Measurements from ENCODE around the gene EGF.

Gene EGF

GRCh38 chr4:109993116-109993515 lies 80.4 kb downstream of the EGF start:
- no peaks in the 10 kb centered on the region for H3K4me1 Mint-ChIP-seq
- H3K9me3 Mint-ChIP-seq: no peaks in the 10 kb centered on the region
- peaks cover 8% of the 10 kb centered on the region for H3K27me3 Mint-ChIP-seq
- no peak overlapping the region for H3K4me3 Mint-ChIP-seq
- H3K36me3 Mint-ChIP-seq: no peaks in the 10 kb centered on the region
- no peak overlapping the region for H3K27ac Mint-ChIP-seq

- Mint-ChIP-seq H3K27me3 (peaks cover 7% of the 10 kb centered on the region), H3K36me3 (no peaks in the 10 kb centered on the region), H3K4me1 (no peaks in the 10 kb centered on the region), H3K27ac (no peak overlapping the region), H3K4me3 (no peak overlapping the region), H3K9me3 (no peaks in the 10 kb centered on the region)
Measured at GRCh38 chr4:109994415-109994827, 81.7 kb downstream of the EGF start.

- no peak overlapping the region for H3K4me3 Mint-ChIP-seq
- H3K27ac Mint-ChIP-seq: no peak overlapping the region
- H3K36me3 Mint-ChIP-seq: no peaks in the 10 kb centered on the region
- no peaks in the 10 kb centered on the region for H3K4me1 Mint-ChIP-seq
- peaks cover 7% of the 10 kb centered on the region for H3K27me3 Mint-ChIP-seq
- H3K9me3 Mint-ChIP-seq: no peaks in the 10 kb centered on the region
Measured at GRCh38 chr4:109996526-109996925, 83.8 kb downstream of the EGF start.

- Mint-ChIP-seq H3K27ac (no peak overlapping the region), H3K27me3 (peaks cover 3% of the 10 kb centered on the region), H3K4me3 (no peak overlapping the region)
Measured at GRCh38 chr4:109998867-109999584, 86.3 kb downstream of the EGF start.

GRCh38 chr4:109999585-109999912 lies 86.9 kb downstream of the EGF start:
- H3K4me1 Mint-ChIP-seq: no peaks in the 10 kb centered on the region
- H3K36me3 Mint-ChIP-seq: no peaks in the 10 kb centered on the region
- H3K27me3 Mint-ChIP-seq: peaks cover 3% of the 10 kb centered on the region
- H3K4me3 Mint-ChIP-seq: no peak overlapping the region
- no peaks in the 10 kb centered on the region for H3K9me3 Mint-ChIP-seq
- no peak overlapping the region for H3K27ac Mint-ChIP-seq

More at GRCh38 chr4:109998867-109999584, 86.3 kb downstream of the EGF start:
- no peaks in the 10 kb centered on the region for H3K9me3 Mint-ChIP-seq
- no peaks in the 10 kb centered on the region for H3K4me1 Mint-ChIP-seq
- H3K36me3 Mint-ChIP-seq: no peaks in the 10 kb centered on the region

GRCh38 chr4:110002326-110002725 lies 89.6 kb downstream of the EGF start:
- Mint-ChIP-seq H3K4me3 (no peak overlapping the region), H3K27ac (no peak overlapping the region), H3K36me3 (no peaks in the 10 kb centered on the region), H3K27me3 (no peaks in the 10 kb centered on the region), H3K4me1 (peaks cover 4% of the 10 kb centered on the region), H3K9me3 (no peaks in the 10 kb centered on the region)

GRCh38 chr4:110003401-110004187 lies 90.9 kb downstream of the EGF start:
- Mint-ChIP-seq H3K9me3 (no peaks in the 10 kb centered on the region), H3K27me3 (no peaks in the 10 kb centered on the region), H3K4me3 (no peak overlapping the region), H3K27ac (no peak overlapping the region), H3K4me1 (peaks cover 10% of the 10 kb centered on the region), H3K36me3 (no peaks in the 10 kb centered on the region)

- Mint-ChIP-seq H3K36me3 (no peaks in the 10 kb centered on the region), H3K27ac (no peak overlapping the region), H3K9me3 (no peaks in the 10 kb centered on the region), H3K27me3 (no peaks in the 10 kb centered on the region), H3K4me3 (no peak overlapping the region), H3K4me1 (peaks cover 10% of the 10 kb centered on the region)
Measured at GRCh38 chr4:110004556-110004955, 91.9 kb downstream of the EGF start.

GRCh38 chr4:110005461-110006056 lies 92.9 kb downstream of the EGF start:
- Mint-ChIP-seq H3K4me3 (no peak overlapping the region), H3K27ac (no peak overlapping the region), H3K9me3 (no peaks in the 10 kb centered on the region), H3K27me3 (no peaks in the 10 kb centered on the region), H3K4me1 (peaks cover 10% of the 10 kb centered on the region), H3K36me3 (no peaks in the 10 kb centered on the region)

- Mint-ChIP-seq H3K4me3 (no peak overlapping the region), H3K27me3 (no peaks in the 10 kb centered on the region), H3K27ac (no peak overlapping the region), H3K36me3 (no peaks in the 10 kb centered on the region), H3K9me3 (no peaks in the 10 kb centered on the region), H3K4me1 (peaks cover 10% of the 10 kb centered on the region)
Measured at GRCh38 chr4:110007217-110007616, 94.5 kb downstream of the EGF start.

GRCh38 chr4:110008540-110008939 lies 95.9 kb downstream of the EGF start:
- Mint-ChIP-seq H3K9me3 (no peaks in the 10 kb centered on the region), H3K27me3 (no peaks in the 10 kb centered on the region), H3K36me3 (no peaks in the 10 kb centered on the region), H3K27ac (no peak overlapping the region), H3K4me3 (no peak overlapping the region), H3K4me1 (peaks cover 13% of the 10 kb centered on the region)

GRCh38 chr4:110009550-110009949 lies 96.9 kb downstream of the EGF start:
- H3K27me3 Mint-ChIP-seq: no peaks in the 10 kb centered on the region

GRCh38 chr4:110010797-110011196 lies 98.1 kb downstream of the EGF start:
- Mint-ChIP-seq H3K4me1 (peaks cover 10% of the 10 kb centered on the region), H3K4me3 (no peak overlapping the region), H3K27me3 (no peaks in the 10 kb centered on the region), H3K27ac (no peak overlapping the region), H3K36me3 (no peaks in the 10 kb centered on the region), H3K9me3 (no peaks in the 10 kb centered on the region)

More at GRCh38 chr4:110009550-110009949, 96.9 kb downstream of the EGF start:
- Mint-ChIP-seq H3K36me3 (no peaks in the 10 kb centered on the region), H3K9me3 (no peaks in the 10 kb centered on the region), H3K27ac (no peak overlapping the region), H3K4me1 (peaks cover 14% of the 10 kb centered on the region), H3K4me3 (no peak overlapping the region)

- Mint-ChIP-seq H3K36me3 (no peaks in the 10 kb centered on the region), H3K27ac (no peak overlapping the region), H3K4me3 (no peak overlapping the region), H3K9me3 (no peaks in the 10 kb centered on the region), H3K27me3 (peaks cover 2% of the 10 kb centered on the region), H3K4me1 (peaks cover 7% of the 10 kb centered on the region)
Measured at GRCh38 chr4:110012917-110013316, 100.2 kb downstream of the EGF start.

GRCh38 chr4:110014233-110014632 lies 101.5 kb downstream of the EGF start:
- H3K27ac Mint-ChIP-seq: no peak overlapping the region
- H3K9me3 Mint-ChIP-seq: no peaks in the 10 kb centered on the region
- no peaks in the 10 kb centered on the region for H3K36me3 Mint-ChIP-seq
- no peak overlapping the region for H3K4me3 Mint-ChIP-seq
- peaks cover 4% of the 10 kb centered on the region for H3K4me1 Mint-ChIP-seq
- H3K27me3 Mint-ChIP-seq: peaks cover 2% of the 10 kb centered on the region

- H3K36me3 Mint-ChIP-seq: no peaks in the 10 kb centered on the region
- H3K9me3 Mint-ChIP-seq: no peaks in the 10 kb centered on the region
- H3K27me3 Mint-ChIP-seq: peaks cover 4% of the 10 kb centered on the region
- H3K27ac Mint-ChIP-seq: no peak overlapping the region
- H3K4me3 Mint-ChIP-seq: no peak overlapping the region
- peaks cover 16% of the 10 kb centered on the region for H3K4me1 Mint-ChIP-seq
Measured at GRCh38 chr4:110019153-110019552, 106.5 kb downstream of the EGF start.
